ENCODE results near the gene CHRNA7.

The CHRNA7 gene

GRCh38 chr15:32091505-32092380, 61.4 kb downstream of the CHRNA7 start:
- DNase-seq: no peak

GRCh38 chr15:32096213-32096612, 65.9 kb downstream of the CHRNA7 start:
- DNase-seq: no peak

- DNase-seq: no peak
Observed at GRCh38 chr15:32096916-32097617, 66.8 kb downstream of the CHRNA7 start.

GRCh38 chr15:32098033-32098432, 67.7 kb downstream of the CHRNA7 start:
- no peak for DNase-seq

- no peak for DNase-seq
Observed at GRCh38 chr15:32099097-32099785, 68.9 kb downstream of the CHRNA7 start.

GRCh38 chr15:32099956-32100684, 69.8 kb downstream of the CHRNA7 start:
- no peak for DNase-seq

- DNase-seq: no peak
Observed at GRCh38 chr15:32104061-32104995, 74.0 kb downstream of the CHRNA7 start.

- DNase-seq: no peak
Observed at GRCh38 chr15:32105258-32106241, 75.2 kb downstream of the CHRNA7 start.

GRCh38 chr15:32106401-32107381, 76.4 kb downstream of the CHRNA7 start:
- no peak for DNase-seq

GRCh38 chr15:32107477-32108080, 77.3 kb downstream of the CHRNA7 start:
- no peak for DNase-seq

- no peak for DNase-seq
Observed at GRCh38 chr15:32108661-32109060, 78.3 kb downstream of the CHRNA7 start.

GRCh38 chr15:32112101-32112500, 81.8 kb downstream of the CHRNA7 start:
- no peak for DNase-seq

GRCh38 chr15:32113224-32113623, 82.9 kb downstream of the CHRNA7 start:
- no peak for DNase-seq

- DNase-seq: no peak
Observed at GRCh38 chr15:32117122-32117521, 86.8 kb downstream of the CHRNA7 start.

- no peak for DNase-seq
Observed at GRCh38 chr15:32119286-32119685, 89.0 kb downstream of the CHRNA7 start.

- DNase-seq: no peak
Observed at GRCh38 chr15:32119694-32120330, 89.5 kb downstream of the CHRNA7 start.

GRCh38 chr15:32120577-32121383, 90.5 kb downstream of the CHRNA7 start:
- DNase-seq: no peak

- DNase-seq: no peak
Observed at GRCh38 chr15:32121384-32121695, 91.0 kb downstream of the CHRNA7 start.

Measured in NCI-H2029 (cell line).